A549 (cell line): ENCODE results near the gene UST. TPM values are rescaled to one million over a fixed set of nuclear protein-coding genes. Genes with fewer than 3 reads are reported as not detected.

Experiments used
- ATAC-seq, 2 experiments: fragments of 200-7000 bp in 1 of 2; fragments of >200 bp in 1 of 2; cut with Nextera tagmentation in 1 of 2; cut with Tn5 transposase in 1 of 2; 3 replicates each; pipeline versions ENCODE4 v1.8.0 to v1.9.1; 2018 to 2020; ENCODE audit warnings: mild to moderate bottlenecking in 1 of 2, moderate library complexity in 1 of 2
- CTCF ChIA-PET: fragments of 300-600 bp; sonication (Branson Sonifier 250); formaldehyde crosslinking; extraction: SDS; loops from one replicate; lab custom pipeline; 2021; ENCODE audit warnings: antibody characterized with exemption, inconsistent platforms; lab: Yijun Ruan, JAX
- POLR2A ChIA-PET: fragments of 350-600 bp; formaldehyde crosslinking; extraction: SDS; loops from one replicate; lab custom pipeline; 2021; ENCODE audit warnings: antibody characterized with exemption, inconsistent platforms; lab: Yijun Ruan, JAX
- DNase-seq, 2 experiments: peaks; one replicate each; pipeline versions ENCODE4 v3.0.0 to v3.0.0-alpha.2; 2011 to 2016; ENCODE audit warnings: low read depth in 1 of 2, low spot score in 1 of 2
- FAIRE-seq: peaks from 2 replicates; lab custom pipeline; 2011; peaks lifted over from hg19 to GRCh38; lab: Jason Lieb, UNC
- H3K27ac ChIP-seq, 2 experiments: fragments of >200 bp; sonication (Bioruptor Twin); formaldehyde crosslinking; 3 replicates each; pipeline ENCODE4 v1.5.1; 2016 to 2017
- H3K4me1 ChIP-seq: fragments of >200 bp; sonication (Bioruptor Twin); formaldehyde crosslinking; 3 replicates; pipeline ENCODE4 v1.6.1; 2016
- H3K4me2 ChIP-seq: fragments of >200 bp; sonication (Bioruptor Twin); formaldehyde crosslinking; 3 replicates; pipeline ENCODE4 v1.6.1; 2016
- H3K4me3 ChIP-seq: fragments of >200 bp; sonication (Bioruptor Twin); formaldehyde crosslinking; 3 replicates; pipeline ENCODE4 v1.5.1; 2016
- H3K9me3 ChIP-seq: fragments of >200 bp; sonication (Bioruptor Twin); formaldehyde crosslinking; 3 replicates; pipeline ENCODE4 v1.6.1; 2016
- CBX8 ChIP-seq: fragments of 200-600 bp; sonication (generic); IDR thresholded peaks from 2 replicates; pipeline ENCODE4 v1.6.1; 2016
- FOXS1 ChIP-seq: fragments of 250-450 bp; sonication (Bioruptor Pico); IDR thresholded peaks from 2 replicates; pipeline ENCODE4 v1.5.0; 2020; ENCODE audit warnings: mild to moderate bottlenecking, moderate library complexity
- HDAC2 ChIP-seq: fragments of 200-600 bp; sonication (generic); IDR thresholded peaks from 2 replicates; pipeline ENCODE4 v1.6.1; 2016
- HOXA7 ChIP-seq: fragments of 250-450 bp; sonication (Bioruptor Pico); IDR thresholded peaks from 2 replicates; pipeline ENCODE4 v1.5.0; 2020; ENCODE audit warnings: mild to moderate bottlenecking, moderate library complexity
- JUN ChIP-seq, 2 experiments: fragments of >200 bp; sonication (Bioruptor Twin); formaldehyde crosslinking; IDR thresholded peaks; 2 replicates in 1 of 2; 3 replicates in 1 of 2; pipeline ENCODE4 v1.6.1; 2016 to 2017
- KDM1A ChIP-seq: fragments of 200-600 bp; sonication (generic); IDR thresholded peaks from 2 replicates; pipeline ENCODE4 v1.6.1; 2016; ENCODE audit warnings: low read depth, mild to moderate bottlenecking
- MAFK ChIP-seq: fragments of 450-650 bp; IDR thresholded peaks from 2 replicates; pipeline ENCODE4 v1.6.1; 2014; ENCODE audit not compliant: partially characterized antibody
- MYC ChIP-seq: IDR thresholded peaks from 2 replicates; pipeline ENCODE4 v1.6.1; 2012; ENCODE audit warnings: mild to moderate bottlenecking, inconsistent platforms, low read length, improper control_type of control experiment, borderline replicate concordance
- NPAS2 ChIP-seq: fragments of 250-450 bp; sonication (Bioruptor Pico); IDR thresholded peaks from 2 replicates; pipeline ENCODE4 v1.8.0; 2022; ENCODE audit warnings: mild to moderate bottlenecking, moderate library complexity, borderline replicate concordance
- RAD21 ChIP-seq, 2 experiments: fragments of >200 bp in 1 of 2; sonication (Bioruptor Twin) in 1 of 2; formaldehyde crosslinking in 1 of 2; IDR thresholded peaks in 1 of 2; conservative IDR thresholded peaks in 1 of 2; 2 replicates in 1 of 2; 3 replicates in 1 of 2; pipeline ENCODE4 v1.6.1; 2012 to 2018; ENCODE audit warnings: inconsistent platforms in 1 of 2
- ZFP36 ChIP-seq: fragments of 450-650 bp; IDR thresholded peaks from 2 replicates; pipeline ENCODE4 v1.6.1; 2014; ENCODE audit warnings: borderline replicate concordance; ENCODE audit not compliant: partially characterized antibody
- WGBS: methylation state at CpG from one replicate; pipeline ENCODE4 v1.1.6; 2017; ENCODE audit errors: missing lambda C conversion rate; 5-methylcytosine and 5-hydroxymethylcytosine counted together
- polyA plus RNA-seq, 4 experiments: library from polyadenylated mRNA; depleted of rRNA in 3 of 4; stranded (reverse); fragments of >200 nt; fragmentation: RNase III in 1 of 4; extraction: RNeasy Plus Mini Kit Qiagen cat#74134 plus additional on column Dnase treatment in 1 of 4; gene quantifications; 2 replicates in 3 of 4; 3 replicates in 1 of 4; pipeline ENCODE4 v1.2.3, GENCODE V29; 2011 to 2017
- TF ChIP-seq, protein P1 (sequence below): fragments of 450-650 bp; IDR thresholded peaks from 2 replicates; pipeline ENCODE4 v1.6.1; 2014; ENCODE audit warnings: antibody characterized with exemption
- TF ChIP-seq, protein P2 (sequence below): fragments of >200 bp; sonication (Bioruptor Twin); formaldehyde crosslinking; IDR thresholded peaks from 3 replicates; pipeline ENCODE4 v1.5.1; 2016
- TF ChIP-seq, protein P3 (sequence below): fragments of 150-350 bp; IDR thresholded peaks from 2 replicates; pipeline ENCODE4 v1.6.1; 2014; ENCODE audit warnings: low read depth, mild to moderate bottlenecking, low read length
- TF ChIP-seq, protein P4 (sequence below): fragments of >200 bp; sonication (Bioruptor Twin); formaldehyde crosslinking; IDR thresholded peaks from 2 replicates; pipeline ENCODE4 v1.6.1; 2016
- TF ChIP-seq, protein P5 (sequence below): IDR thresholded peaks from 2 replicates; pipeline ENCODE4 v1.6.1; 2012; ENCODE audit warnings: low read depth, borderline replicate concordance
- TF ChIP-seq, protein P6 (sequence below): fragments of 200-600 bp; sonication (generic); IDR thresholded peaks from 2 replicates; pipeline ENCODE4 v1.6.1; 2016; ENCODE audit warnings: antibody characterized with exemption, mild to moderate bottlenecking, moderate library complexity
- TF ChIP-seq, protein P7 (sequence below): fragments of 250-450 bp; sonication (Bioruptor Pico); IDR thresholded peaks from 2 replicates; pipeline ENCODE4 v1.5.0; 2020; ENCODE audit warnings: low read depth, mild to moderate bottlenecking, moderate library complexity

Gene UST
- polyA plus RNA-seq, 2 of the 4 experiments (the other 2 are of a cell fraction) = 0.54 to 1.7 TPM

DNA sequence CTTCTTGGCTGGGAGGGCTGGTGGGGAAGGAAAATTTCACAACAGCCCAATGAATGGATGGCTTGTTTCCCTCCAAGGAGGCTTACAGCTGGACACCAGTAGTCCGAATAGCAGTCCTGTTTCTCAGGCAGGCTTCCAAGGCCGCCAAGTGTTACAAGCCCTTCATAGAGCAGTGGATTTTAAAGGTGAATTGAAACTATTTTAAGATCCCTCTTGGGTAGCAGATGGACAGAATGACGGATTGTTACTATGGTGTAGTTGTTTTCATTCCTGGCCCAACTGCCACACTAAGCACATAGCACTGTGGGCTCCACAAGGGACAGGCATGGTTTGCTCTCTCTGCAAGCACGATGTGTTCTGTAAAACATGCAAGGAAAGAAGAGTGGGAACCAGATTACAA is 367.3 kb downstream of the UST start:
- Histone ChIP-seq H3K4me1 (no peaks in the 10 kb centered on the region), H3K4me2 (no peak overlapping the region), H3K4me3 (no peak overlapping the region), H3K27ac (no peak overlapping the region), H3K9me3 (no peaks in the 10 kb centered on the region)
- DNase-seq = no peak
- no peak for ATAC-seq
- no peak for FAIRE-seq
- POLR2A ChIA-PET = interaction anchor here (0.7 kb wide), 1 partner anchor 370 kb away, joined by 4 read pairs; no protein-coding TSS in a partner anchor
- CTCF ChIA-PET = interaction anchor here (0.6 kb wide), 2 partner anchors 85 to 424 kb away, joined by 3 read pairs; no protein-coding TSS in a partner anchor
- 76% methylated on average over 4 of the region's 4 CpGs for WGBS
- no peak for TF ChIP-seq MYC
- TF ChIP-seq KDM1A = no peak
- TF ChIP-seq, protein P1, sequence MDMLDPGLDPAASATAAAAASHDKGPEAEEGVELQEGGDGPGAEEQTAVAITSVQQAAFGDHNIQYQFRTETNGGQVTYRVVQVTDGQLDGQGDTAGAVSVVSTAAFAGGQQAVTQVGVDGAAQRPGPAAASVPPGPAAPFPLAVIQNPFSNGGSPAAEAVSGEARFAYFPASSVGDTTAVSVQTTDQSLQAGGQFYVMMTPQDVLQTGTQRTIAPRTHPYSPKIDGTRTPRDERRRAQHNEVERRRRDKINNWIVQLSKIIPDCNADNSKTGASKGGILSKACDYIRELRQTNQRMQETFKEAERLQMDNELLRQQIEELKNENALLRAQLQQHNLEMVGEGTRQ = no peak
- no peak for TF ChIP-seq MAFK
- no peak for TF ChIP-seq RAD21 (conservative IDR thresholded peaks at IDR 0.05 in 1 of 2, IDR thresholded peaks at IDR 0.05 in 1 of 2)
- TF ChIP-seq, protein P2, sequence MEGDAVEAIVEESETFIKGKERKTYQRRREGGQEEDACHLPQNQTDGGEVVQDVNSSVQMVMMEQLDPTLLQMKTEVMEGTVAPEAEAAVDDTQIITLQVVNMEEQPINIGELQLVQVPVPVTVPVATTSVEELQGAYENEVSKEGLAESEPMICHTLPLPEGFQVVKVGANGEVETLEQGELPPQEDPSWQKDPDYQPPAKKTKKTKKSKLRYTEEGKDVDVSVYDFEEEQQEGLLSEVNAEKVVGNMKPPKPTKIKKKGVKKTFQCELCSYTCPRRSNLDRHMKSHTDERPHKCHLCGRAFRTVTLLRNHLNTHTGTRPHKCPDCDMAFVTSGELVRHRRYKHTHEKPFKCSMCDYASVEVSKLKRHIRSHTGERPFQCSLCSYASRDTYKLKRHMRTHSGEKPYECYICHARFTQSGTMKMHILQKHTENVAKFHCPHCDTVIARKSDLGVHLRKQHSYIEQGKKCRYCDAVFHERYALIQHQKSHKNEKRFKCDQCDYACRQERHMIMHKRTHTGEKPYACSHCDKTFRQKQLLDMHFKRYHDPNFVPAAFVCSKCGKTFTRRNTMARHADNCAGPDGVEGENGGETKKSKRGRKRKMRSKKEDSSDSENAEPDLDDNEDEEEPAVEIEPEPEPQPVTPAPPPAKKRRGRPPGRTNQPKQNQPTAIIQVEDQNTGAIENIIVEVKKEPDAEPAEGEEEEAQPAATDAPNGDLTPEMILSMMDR = no peak
- TF ChIP-seq, all 56 proteins: peak for 0

DNA sequence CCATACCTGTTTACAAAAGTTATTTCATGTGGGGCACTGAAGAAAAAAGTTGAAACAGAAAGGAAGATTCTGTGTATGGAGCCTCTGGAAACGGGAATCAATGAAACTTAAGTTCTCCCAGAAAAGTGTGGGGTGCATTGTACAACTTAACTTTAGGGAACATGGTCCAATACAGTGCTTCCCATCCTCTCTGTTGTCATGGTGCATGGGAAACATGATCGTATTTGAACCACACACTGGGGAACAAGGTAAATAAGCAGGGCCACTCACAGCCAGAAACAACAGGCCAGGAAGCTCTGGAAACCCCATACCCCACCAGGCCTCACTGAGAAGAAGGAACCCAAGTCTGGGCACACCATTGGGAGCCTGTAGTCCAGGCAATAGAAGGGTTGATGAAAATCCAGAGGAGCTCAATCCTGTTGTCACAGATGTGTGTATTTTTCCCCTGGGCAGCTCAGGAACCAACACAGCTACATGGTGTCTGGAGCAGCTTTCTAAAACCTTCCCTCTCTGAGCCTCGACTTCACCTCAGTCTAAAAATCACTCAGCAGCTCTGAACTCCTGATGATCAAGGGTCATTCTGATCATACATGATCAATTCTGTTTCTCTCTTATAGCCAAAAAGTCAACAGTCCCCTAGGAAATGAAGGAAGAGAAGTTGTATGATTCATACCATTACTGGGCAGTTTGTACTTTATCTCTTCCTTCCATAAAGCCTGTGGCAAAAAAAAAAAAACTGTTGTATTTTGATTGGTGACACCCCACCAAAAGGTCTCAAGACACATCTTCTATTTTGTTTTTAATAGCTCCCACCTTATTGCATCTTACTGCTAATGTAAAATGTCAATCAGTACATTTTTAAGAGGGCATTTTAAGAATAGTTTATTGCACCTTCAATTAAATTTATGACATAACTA is 372.2 kb downstream of the UST start:
- TF ChIP-seq, protein P3, sequence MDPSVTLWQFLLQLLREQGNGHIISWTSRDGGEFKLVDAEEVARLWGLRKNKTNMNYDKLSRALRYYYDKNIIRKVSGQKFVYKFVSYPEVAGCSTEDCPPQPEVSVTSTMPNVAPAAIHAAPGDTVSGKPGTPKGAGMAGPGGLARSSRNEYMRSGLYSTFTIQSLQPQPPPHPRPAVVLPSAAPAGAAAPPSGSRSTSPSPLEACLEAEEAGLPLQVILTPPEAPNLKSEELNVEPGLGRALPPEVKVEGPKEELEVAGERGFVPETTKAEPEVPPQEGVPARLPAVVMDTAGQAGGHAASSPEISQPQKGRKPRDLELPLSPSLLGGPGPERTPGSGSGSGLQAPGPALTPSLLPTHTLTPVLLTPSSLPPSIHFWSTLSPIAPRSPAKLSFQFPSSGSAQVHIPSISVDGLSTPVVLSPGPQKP = no peak
- no peak for TF ChIP-seq RAD21 (conservative IDR thresholded peaks at IDR 0.05 in 1 of 2, IDR thresholded peaks at IDR 0.05 in 1 of 2)
- TF ChIP-seq, protein P4, sequence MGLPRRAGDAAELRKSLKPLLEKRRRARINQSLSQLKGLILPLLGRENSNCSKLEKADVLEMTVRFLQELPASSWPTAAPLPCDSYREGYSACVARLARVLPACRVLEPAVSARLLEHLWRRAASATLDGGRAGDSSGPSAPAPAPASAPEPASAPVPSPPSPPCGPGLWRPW = no peak
- no peak for FAIRE-seq
- Histone ChIP-seq H3K4me1 (no peaks in the 10 kb centered on the region), H3K9me3 (no peaks in the 10 kb centered on the region), H3K27ac (no peak overlapping the region), H3K4me3 (no peak overlapping the region), H3K4me2 (no peak overlapping the region)
- ChIA-PET POLR2A (interaction anchor here (0.6 kb wide), 1 partner anchor 50 kb away, joined by 4 read pairs; no protein-coding TSS in a partner anchor), CTCF (interaction anchor here (0.6 to 0.9 kb wide), 2 partner anchors 313 to 479 kb away, joined by 3 read pairs; no protein-coding TSS in a partner anchor)
- no peak for DNase-seq
- WGBS = 21% methylated on average over 3 of the region's 3 CpGs
- no peak for ATAC-seq

DNA sequence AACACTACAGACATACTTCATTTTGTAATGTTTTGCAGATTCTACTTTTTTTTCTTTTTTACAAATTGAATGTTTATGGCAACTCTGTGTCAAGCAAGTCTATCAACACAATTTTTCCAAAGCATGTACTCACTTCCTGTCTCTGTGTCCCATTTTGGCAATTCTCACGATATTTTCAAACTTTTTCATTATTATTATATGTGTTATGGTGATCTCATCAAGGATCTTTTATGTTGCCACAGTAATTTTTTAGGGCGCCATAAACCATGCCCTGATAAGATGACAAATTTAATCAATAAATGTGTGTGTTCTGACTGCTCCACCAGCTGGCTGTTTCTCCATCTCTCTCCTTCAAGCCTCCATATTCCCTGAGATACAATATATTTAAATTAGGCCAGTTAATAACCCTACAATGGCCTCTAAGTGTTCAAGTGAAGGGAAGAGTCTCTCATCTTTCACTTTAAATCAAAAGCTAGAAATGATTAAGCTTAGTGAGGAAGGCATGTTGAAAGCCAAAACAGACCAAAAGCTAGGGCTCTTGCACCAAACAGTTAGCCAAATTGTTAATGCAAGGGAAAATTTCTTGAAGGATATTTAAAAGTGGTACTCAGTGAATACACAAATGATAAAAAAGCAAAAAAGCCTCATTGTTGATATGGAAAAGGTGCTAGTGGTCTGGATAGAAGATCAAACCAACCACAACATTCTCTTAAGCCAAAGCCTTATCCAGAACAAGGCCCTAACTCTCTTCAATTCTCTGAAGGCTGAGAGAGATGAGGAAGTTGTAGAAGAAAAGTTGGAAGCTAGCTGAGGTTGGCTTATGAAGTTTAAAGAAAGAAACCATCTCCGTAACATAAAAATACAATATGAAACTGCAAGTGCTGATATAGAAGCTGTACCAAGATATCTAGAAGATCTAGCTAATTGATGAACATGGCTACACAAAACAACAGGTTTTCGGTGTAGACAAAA is 376.3 kb downstream of the UST start:
- ATAC-seq (no peak), FAIRE-seq (no peak), DNase-seq (no peak)
- ChIA-PET CTCF (no interaction called here), POLR2A (no interaction called here)
- H3K27ac ChIP-seq = no peak overlapping the region
- H3K4me2 ChIP-seq = no peak overlapping the region
- no peak overlapping the region for H3K4me3 ChIP-seq
- 0 out of 3 replicates have a peak, but pooled peaks cover 4% of the 10 kb centered on the region for H3K9me3 ChIP-seq
- H3K4me1 ChIP-seq = 0 out of 3 replicates have a peak, but pooled peaks cover 5% of the 10 kb centered on the region
- 48% methylated on average over 4 of the region's 4 CpGs for WGBS
- TF ChIP-seq, protein P5, sequence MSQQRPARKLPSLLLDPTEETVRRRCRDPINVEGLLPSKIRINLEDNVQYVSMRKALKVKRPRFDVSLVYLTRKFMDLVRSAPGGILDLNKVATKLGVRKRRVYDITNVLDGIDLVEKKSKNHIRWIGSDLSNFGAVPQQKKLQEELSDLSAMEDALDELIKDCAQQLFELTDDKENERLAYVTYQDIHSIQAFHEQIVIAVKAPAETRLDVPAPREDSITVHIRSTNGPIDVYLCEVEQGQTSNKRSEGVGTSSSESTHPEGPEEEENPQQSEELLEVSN = no peak
- TF ChIP-seq ZFP36 (no peak), NPAS2 (CRISPR knock-in tag) (no peak), FOXS1 (CRISPR knock-in tag) (no peak), JUN (IDR thresholded peaks at IDR 0.05) (no peak), HDAC2 (no peak), HOXA7 (CRISPR knock-in tag) (no peak), CBX8 (no peak)
- TF ChIP-seq, protein P6, sequence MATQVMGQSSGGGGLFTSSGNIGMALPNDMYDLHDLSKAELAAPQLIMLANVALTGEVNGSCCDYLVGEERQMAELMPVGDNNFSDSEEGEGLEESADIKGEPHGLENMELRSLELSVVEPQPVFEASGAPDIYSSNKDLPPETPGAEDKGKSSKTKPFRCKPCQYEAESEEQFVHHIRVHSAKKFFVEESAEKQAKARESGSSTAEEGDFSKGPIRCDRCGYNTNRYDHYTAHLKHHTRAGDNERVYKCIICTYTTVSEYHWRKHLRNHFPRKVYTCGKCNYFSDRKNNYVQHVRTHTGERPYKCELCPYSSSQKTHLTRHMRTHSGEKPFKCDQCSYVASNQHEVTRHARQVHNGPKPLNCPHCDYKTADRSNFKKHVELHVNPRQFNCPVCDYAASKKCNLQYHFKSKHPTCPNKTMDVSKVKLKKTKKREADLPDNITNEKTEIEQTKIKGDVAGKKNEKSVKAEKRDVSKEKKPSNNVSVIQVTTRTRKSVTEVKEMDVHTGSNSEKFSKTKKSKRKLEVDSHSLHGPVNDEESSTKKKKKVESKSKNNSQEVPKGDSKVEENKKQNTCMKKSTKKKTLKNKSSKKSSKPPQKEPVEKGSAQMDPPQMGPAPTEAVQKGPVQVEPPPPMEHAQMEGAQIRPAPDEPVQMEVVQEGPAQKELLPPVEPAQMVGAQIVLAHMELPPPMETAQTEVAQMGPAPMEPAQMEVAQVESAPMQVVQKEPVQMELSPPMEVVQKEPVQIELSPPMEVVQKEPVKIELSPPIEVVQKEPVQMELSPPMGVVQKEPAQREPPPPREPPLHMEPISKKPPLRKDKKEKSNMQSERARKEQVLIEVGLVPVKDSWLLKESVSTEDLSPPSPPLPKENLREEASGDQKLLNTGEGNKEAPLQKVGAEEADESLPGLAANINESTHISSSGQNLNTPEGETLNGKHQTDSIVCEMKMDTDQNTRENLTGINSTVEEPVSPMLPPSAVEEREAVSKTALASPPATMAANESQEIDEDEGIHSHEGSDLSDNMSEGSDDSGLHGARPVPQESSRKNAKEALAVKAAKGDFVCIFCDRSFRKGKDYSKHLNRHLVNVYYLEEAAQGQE = no peak
- TF ChIP-seq, protein P7, sequence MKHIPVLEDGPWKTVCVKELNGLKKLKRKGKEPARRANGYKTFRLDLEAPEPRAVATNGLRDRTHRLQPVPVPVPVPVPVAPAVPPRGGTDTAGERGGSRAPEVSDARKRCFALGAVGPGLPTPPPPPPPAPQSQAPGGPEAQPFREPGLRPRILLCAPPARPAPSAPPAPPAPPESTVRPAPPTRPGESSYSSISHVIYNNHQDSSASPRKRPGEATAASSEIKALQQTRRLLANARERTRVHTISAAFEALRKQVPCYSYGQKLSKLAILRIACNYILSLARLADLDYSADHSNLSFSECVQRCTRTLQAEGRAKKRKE (CRISPR knock-in tag) = no peak
